NT2/D1 (cell line): ENCODE results near the gene FZD2.

ENCODE experiments used
- YY1 ChIP-seq: IDR thresholded peaks from 2 replicates; pipeline ENCODE4 v1.6.1; 2011; ENCODE audit not compliant: insufficient read length, insufficient read depth
- ZNF274 ChIP-seq: IDR thresholded peaks from 2 replicates; pipeline ENCODE4 v1.6.1; 2011; ENCODE audit warnings: mild to moderate bottlenecking, low read depth, low read length

GRCh38 chr17:44527102-44527501 is 30.2 kb upstream of the FZD2 start:
- no peak for TF ChIP-seq YY1
- TF ChIP-seq ZNF274, result no peak
